Measurements from ENCODE around the gene CHRM4.

CHRM4 gene

GRCh38 chr11:46367244-46367915 lies 24.2 kb downstream of the CHRM4 start:
- DNase-seq (ENCODE audit: low read depth) = peak; percentile 72

DNA sequence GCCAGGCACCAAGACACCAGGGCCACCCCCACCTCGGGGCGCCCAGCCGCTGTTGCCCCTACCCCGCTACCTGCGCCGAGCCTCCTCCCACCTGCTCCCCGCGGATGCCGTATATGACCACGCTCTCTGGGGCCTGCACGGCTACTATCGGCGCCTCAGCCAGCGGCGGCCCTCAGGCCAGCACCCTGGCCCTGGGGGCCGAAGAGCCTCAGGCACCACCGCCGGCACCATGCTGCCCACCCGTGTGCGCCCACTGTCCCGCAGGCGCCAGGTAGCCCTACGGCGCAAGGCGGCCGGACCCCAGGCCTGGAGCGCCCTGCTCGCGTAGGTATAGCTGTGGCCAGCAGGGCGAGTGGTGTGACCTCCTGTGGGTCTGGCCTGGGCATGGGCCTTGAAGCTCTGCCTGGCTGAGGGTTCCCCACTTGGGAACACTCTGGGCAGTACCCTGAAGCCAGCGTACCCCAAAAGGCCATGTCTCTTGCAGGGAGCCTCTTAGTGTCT lies 24.9 kb downstream of the CHRM4 start:
- DNase-seq (ENCODE audit: low read depth) = no peak

DNA sequence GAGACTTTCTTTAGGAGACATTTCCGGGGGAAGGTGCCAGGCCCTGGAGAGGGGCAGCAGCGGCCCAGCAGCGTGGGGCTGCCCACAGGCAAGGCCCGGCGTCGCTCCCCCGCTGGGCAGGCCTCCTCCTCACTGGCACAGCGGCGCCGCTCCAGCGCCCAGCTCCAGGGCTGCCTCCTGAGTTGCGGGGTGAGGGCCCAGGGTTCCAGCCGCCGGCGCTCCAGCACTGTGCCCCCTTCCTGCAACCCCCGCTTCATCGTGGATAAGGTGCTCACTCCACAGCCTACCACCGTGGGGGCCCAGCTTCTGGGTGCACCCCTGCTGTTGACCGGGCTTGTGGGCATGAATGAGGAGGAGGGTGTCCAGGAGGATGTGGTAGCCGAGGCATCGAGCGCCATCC lies 25.3 kb downstream of the CHRM4 start:
- no peak for DNase-seq (ENCODE audit: low read depth)

DNA sequence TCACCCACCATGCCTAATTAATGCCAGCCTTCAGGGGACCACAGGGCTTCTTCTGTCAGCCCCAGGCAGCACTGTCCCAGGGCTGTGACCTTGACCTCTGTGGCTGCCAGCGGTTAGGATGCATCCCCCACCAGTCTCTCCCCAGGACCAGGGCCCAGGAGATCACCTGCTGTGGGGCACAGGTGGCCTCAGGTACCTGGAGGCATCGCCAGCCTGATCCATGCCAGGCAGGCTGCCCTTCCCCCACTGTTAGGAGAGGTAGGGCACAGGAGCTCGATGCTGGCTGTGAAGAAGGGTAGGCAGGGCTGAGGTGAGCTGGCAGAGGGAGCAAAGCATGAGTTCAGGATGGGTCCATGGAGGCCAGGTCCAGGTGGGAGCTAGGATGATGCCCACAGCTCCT lies 26.8 kb downstream of the CHRM4 start:
- no peak for DNase-seq (ENCODE audit: low read depth)

GRCh38 chr11:46364056-46364455 lies 27.5 kb downstream of the CHRM4 start:
- DNase-seq (ENCODE audit: low read depth) = no peak

- no peak for DNase-seq (ENCODE audit: low read depth)
Observed at GRCh38 chr11:46363455-46364005, 28.0 kb downstream of the CHRM4 start.

DNA sequence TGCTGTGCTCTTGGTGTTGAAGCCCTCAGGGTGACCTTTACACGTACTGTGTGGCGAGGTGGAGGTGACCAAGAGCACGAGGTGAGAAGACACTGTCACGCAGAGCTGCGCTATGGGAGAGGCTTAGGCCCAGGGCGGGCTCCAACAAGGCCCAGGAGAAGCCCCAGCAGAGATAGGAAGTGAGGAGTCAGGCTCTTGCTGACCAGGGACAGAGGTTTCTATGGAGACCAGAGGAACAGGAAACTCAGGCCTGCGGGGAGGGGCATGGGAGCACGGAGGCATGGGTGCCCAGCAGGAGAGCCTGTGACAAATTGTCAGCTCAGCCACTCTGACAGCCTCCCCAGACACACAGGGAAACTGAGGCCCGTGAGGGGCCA lies 28.6 kb downstream of the CHRM4 start:
- no peak for DNase-seq (ENCODE audit: low read depth)

- no peak for DNase-seq (ENCODE audit: low read depth)
Observed at GRCh38 chr11:46362156-46363030, 29.2 kb downstream of the CHRM4 start.

DNA sequence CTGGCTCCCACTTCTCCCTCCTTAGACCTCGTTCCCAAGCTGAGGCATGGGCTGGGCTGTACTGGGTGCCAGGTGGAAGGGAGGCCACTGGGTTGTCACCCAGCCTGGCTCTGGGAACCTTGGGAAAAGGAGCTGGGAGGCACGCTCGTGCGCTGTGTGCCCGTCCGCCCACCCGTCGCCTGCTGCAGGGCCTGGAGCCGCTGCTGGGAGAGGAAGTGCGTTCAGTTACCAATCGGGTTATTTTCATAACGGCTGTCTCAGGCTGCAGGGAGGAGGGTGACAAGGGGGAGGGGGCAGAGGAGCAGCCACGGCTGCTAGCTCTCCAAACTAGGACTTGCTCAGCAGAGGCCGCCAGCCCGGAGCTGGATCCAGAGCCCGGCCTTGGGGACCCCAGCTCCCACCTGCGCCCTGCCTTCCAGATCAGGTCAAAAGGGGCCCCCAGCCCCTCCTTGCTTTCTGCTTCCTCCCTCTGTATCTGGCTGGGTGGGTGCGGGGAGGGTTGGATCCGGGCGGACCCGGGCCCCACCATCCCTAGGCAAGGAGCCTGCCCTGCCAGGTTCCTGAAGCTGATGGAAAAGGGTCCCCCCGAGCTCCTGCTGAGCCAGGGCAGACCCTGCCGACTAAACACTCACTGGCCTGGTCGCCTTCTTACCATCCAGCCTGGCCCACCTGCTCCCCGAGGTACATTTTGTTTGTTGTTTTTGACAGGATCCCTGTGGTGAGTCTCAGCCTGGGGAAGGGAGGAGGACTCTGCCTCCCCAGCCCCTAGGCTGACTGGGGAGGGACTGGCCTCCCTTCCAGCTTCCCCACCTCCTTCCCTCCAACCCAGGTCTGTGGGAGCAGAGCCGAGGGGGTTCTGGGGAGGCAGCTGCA lies 30.1 kb downstream of the CHRM4 start:
- no peak for DNase-seq (ENCODE audit: low read depth)

DNA sequence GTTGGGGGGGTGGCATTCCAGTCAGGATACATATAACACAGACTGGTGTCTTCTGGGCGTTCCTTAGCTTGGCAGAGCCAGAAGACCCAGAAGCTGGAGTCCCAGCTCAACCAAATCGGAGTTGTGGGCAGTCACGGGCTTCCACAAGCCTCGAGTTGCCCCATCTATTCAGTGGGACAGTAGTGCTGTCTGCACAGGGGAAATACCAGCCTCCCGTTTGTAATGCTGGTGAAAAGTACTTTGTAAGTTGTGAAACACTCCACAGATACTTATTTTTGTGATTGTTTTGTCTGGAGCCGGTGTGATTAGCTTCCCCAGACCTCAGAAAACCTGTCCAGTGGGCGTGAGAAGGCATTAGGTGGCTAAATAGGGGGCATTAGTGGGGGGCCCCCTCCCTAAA lies 30.7 kb downstream of the CHRM4 start:
- DNase-seq (ENCODE audit: low read depth) = no peak

GRCh38 chr11:46359953-46360352 lies 31.6 kb downstream of the CHRM4 start:
- DNase-seq (ENCODE audit: low read depth) = no peak

GRCh38 chr11:46357483-46357936 lies 34.1 kb downstream of the CHRM4 start:
- DNase-seq (ENCODE audit: low read depth) = no peak

GRCh38 chr11:46356924-46357482 lies 34.6 kb downstream of the CHRM4 start:
- no peak for DNase-seq (ENCODE audit: low read depth)

DNA sequence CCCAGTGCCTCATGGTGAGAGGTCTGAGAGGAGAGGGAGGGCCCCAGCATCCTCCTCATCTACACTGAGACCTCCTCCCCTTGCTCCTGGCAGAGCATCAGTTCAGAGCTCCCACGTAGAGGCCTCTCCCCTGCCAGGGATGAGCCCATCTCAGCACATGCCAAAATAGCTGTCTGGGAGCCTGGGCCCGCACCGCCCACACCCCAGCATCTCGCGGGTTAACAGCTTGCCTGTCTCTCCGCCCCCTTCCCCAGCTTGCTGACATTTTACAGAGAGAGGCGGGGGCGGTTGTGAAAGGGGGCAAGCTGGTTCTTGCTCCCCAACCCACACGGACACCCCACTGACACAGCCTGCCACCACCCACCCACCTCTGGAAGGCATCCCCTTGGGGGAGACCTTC lies 37.9 kb downstream of the CHRM4 start:
- DNase-seq (ENCODE audit: low read depth) = peak; percentile 53

DNA sequence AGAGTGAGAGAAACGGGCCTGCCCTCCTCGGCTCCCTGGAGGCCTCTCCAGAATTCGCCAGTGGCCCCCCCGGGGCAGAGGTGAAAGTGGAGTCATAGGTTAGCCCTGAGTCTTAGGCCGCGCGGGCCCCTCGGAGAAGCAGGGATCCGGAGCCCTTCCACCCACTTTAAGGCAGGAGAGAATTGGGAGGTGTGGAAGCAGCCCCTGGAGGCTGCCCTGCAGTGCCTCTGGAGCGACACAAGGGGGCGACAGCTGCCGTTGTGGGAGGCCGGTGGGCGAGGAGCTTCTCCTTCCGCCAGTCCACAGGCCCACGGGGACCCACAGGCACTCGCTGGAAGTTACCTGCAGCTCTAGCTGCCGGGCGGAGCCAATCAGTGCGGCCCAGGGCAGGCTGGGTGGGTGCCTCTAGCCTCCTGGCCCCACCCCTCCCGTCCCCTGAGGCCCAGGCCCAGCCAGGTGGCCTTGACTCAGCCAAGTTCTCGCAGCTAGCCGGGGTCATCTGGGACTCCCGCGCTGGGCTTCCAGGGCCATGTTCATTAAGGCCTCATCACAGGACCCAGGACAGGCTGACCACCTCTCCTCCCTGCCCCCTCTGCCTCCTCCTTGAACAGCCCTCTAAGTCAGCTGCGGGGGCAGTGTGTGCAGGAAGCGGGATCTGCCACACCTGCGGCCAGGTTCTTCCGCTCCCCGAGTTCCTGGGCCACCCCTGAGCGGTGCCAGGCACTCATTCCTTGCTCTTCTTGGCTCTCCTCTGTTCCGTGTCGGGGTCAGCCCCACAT lies 39.3 kb downstream of the CHRM4 start:
- peak; percentile 67 for DNase-seq (ENCODE audit: low read depth)

GRCh38 chr11:46351606-46352005 lies 40.0 kb downstream of the CHRM4 start:
- no peak for DNase-seq (ENCODE audit: low read depth)

- DNase-seq (ENCODE audit: low read depth) = no peak
Observed at GRCh38 chr11:46351148-46351547, 40.4 kb downstream of the CHRM4 start.

DNA sequence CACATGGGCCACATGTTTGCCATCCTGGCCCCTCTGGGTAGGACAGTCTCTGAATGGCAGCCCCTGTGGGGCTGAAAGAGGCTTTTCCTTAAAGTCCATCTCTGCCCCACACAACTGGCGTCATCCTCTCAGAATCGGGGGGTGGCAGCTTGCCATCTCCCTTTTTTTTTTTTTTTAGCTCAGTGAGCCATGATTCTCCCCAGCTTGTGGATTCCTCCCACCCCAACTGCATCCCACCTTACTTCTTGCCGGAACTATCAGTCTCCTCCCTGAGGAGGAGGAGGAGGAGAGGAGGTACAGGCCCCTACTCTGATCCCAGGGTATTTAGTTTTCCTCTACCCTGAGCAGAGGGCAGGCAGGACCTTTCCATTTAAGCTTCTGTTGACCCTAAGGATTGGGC lies 40.9 kb downstream of the CHRM4 start:
- no peak for DNase-seq (ENCODE audit: low read depth)

DNA sequence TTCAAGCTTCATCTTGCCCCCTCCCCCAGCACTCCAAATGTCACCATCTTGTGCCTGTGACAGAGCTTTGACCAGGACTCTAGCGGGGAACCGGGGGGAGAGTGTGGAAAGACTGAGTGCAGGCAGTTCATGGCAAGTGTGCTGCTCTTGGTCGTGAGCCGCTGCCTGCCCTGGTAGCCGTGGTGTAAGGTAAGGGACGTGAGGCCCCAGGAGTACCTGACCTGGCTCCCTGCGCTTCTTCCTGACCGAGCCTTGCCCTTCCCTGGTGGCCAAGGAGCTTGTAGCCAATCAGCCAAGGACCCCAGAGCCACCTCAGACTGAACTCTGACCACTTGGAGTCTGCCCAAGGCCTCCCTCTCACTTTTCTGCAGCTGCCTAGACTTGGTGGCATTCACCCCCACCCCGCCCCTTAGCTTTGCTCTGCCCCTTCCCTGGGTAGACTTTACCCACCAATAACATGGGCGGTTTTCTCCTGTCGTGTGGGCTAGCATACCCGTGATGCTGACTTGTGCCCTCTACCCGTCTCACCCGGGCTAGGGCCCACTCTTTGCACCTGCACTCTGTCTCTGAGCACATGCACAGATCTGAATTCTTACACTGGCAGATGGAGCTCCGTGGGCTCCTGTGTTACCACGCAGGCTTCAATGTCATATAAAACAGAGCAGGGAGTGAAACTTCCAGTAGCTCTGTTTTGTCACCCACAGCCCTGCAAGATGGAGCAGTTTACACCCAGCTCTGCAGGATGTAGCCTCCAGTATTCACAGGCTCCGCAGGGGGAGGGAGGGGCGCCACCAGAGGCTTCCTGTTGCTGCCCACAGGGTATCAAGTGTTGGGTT lies 42.8 kb downstream of the CHRM4 start:
- no peak for DNase-seq (ENCODE audit: low read depth)
